GM12864 (cell line): Measurements from ENCODE around the gene SLC16A8.
"Not testable (repeated sequence)": the region's sequence is repeated elsewhere in the genome, so short reads cannot be mapped to it uniquely, and the experiment has no call there.

Experiments used
- DNase-seq: peaks from one replicate; pipeline ENCODE4 v3.0.0-alpha.2; 2011; ENCODE audit warnings: low read depth
- H3K4me3 ChIP-seq: 2 replicates; pipeline ENCODE4 v1.5.1; 2011; ENCODE audit warnings: mild to moderate bottlenecking, low read depth, low read length, control low read depth
- CTCF ChIP-seq: IDR thresholded peaks from 2 replicates; pipeline ENCODE4 v1.5.1; 2011; ENCODE audit warnings: low read depth, mild to moderate bottlenecking, moderate library complexity, low read length, control low read depth, inconsistent platforms; ENCODE audit errors: missing control alignments

The SLC16A8 gene

GRCh38 chr22:38038890-38039812 is 44.8 kb downstream of the SLC16A8 start:
- no peak for TF ChIP-seq CTCF
- DNase-seq, result no peak
- H3K4me3 ChIP-seq, result no peak overlapping the region

- no peak overlapping the region for H3K4me3 ChIP-seq
- no peak for DNase-seq
- no peak for TF ChIP-seq CTCF
These were observed 45.6 kb downstream of the SLC16A8 start for GRCh38 chr22:38038426-38038825.

- not testable (repeated sequence) for DNase-seq, H3K4me3 ChIP-seq
These were observed 46.4 kb downstream of the SLC16A8 start for GRCh38 chr22:38037367-38038150.

- no peak for TF ChIP-seq CTCF
- H3K4me3 ChIP-seq, result no peak overlapping the region
- no peak for DNase-seq
These were observed 47.5 kb downstream of the SLC16A8 start for GRCh38 chr22:38036392-38037062.

GRCh38 chr22:38035530-38035885 is 48.5 kb downstream of the SLC16A8 start:
- TF ChIP-seq CTCF, result no peak
- DNase-seq, result no peak
- H3K4me3 ChIP-seq, result no peak overlapping the region

GRCh38 chr22:38034884-38035529 is 49.0 kb downstream of the SLC16A8 start:
- TF ChIP-seq CTCF, result no peak
- no peak for DNase-seq
- no peak overlapping the region for H3K4me3 ChIP-seq
